ENCODE data around the gene CBLIF.
"Not testable (repeated sequence)": the region's sequence is repeated elsewhere in the genome, so short reads cannot be mapped to it uniquely, and the experiment has no call there.

DNA sequence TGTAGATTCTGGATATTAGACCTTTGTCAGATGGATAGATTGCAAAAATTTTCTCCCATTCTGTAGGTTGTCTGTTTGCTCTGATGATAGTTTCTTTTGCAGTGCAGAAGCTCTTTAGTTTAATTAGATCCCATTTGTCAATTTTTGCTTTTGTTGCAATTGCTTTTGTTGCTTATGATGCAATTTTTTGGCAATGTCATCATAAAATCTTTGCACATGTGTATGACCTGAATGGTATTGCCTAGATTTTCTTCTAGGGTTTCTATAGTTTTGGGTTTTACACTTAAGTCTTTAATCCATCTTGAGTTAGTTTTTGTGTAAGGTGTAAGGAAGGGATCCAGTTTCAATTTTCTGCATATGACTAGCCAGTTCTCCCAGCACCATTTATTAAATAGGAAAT is 41.9 kb upstream of the CBLIF start:
- TF ChIP-seq, protein P1, sequence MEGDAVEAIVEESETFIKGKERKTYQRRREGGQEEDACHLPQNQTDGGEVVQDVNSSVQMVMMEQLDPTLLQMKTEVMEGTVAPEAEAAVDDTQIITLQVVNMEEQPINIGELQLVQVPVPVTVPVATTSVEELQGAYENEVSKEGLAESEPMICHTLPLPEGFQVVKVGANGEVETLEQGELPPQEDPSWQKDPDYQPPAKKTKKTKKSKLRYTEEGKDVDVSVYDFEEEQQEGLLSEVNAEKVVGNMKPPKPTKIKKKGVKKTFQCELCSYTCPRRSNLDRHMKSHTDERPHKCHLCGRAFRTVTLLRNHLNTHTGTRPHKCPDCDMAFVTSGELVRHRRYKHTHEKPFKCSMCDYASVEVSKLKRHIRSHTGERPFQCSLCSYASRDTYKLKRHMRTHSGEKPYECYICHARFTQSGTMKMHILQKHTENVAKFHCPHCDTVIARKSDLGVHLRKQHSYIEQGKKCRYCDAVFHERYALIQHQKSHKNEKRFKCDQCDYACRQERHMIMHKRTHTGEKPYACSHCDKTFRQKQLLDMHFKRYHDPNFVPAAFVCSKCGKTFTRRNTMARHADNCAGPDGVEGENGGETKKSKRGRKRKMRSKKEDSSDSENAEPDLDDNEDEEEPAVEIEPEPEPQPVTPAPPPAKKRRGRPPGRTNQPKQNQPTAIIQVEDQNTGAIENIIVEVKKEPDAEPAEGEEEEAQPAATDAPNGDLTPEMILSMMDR (conservative IDR thresholded peaks at IDR 0.05; ENCODE audit: low read length), result not testable (repeated sequence)
- not testable (repeated sequence) for TF ChIP-seq EZH2phosphoT487 (IDR thresholded peaks at IDR 0.05; ENCODE audit: borderline replicate concordance)
